Panc1 (cell line): ENCODE measurements around the gene ARPP19. TPM values are rescaled to one million over a fixed set of nuclear protein-coding genes. Genes with fewer than 3 reads are reported as not detected.

Experiments used
- ATAC-seq: fragments of 200-7000 bp; cut with Tn5 transposase; 2 replicates; pipeline ENCODE4 v1.9.1; 2020; ENCODE audit warnings: mild to moderate bottlenecking, moderate library complexity
- BruUV-seq: library from RNA; stranded (reverse); fragments of 400-500 nt; replicated peaks from 2 replicates; lab custom pipeline; 2021; lab: Mats Ljungman, UMichigan
- CTCF ChIA-PET: fragments of 300-600 bp; sonication (Branson Sonifier 250); formaldehyde crosslinking; loops from one replicate; lab custom pipeline; 2022; ENCODE audit warnings: antibody characterized with exemption; lab: Charles Lee
- POLR2A ChIA-PET: fragments of 300-600 bp; sonication (Branson Sonifier 250); formaldehyde crosslinking; loops from one replicate; lab custom pipeline; 2022; ENCODE audit warnings: antibody characterized with exemption; lab: Charles Lee
- DNase-seq: peaks from one replicate; pipeline ENCODE4 v3.0.0-alpha.2; 2010; ENCODE audit warnings: low read depth, low spot score
- H3K27ac ChIP-seq: 2 replicates; pipeline ENCODE4 v1.5.1; 2011; ENCODE audit warnings: mild to moderate bottlenecking, low read length, inconsistent platforms
- H3K27me3 ChIP-seq: fragments of 200-500 bp; sonication (Bioruptor generic); 2 replicates; pipeline ENCODE4 v1.6.0; 2014; ENCODE audit warnings: low read length, inconsistent platforms; ENCODE audit not compliant: control insufficient read depth, insufficient read depth
- H3K36me3 ChIP-seq: fragments of 200-500 bp; sonication (Bioruptor generic); 2 replicates; pipeline ENCODE4 v1.5.1; 2014; ENCODE audit warnings: inconsistent platforms, mild to moderate bottlenecking, low read length, moderate library complexity; ENCODE audit not compliant: control insufficient read depth, insufficient read depth
- H3K4me1 ChIP-seq: 2 replicates; pipeline ENCODE4 v1.5.1; 2011; ENCODE audit warnings: inconsistent platforms, mild to moderate bottlenecking, low read length, moderate library complexity; ENCODE audit not compliant: control insufficient read depth, insufficient read depth
- H3K4me3 ChIP-seq, 2 experiments: 2 replicates each; pipeline ENCODE4 v1.5.1; 2011 to 2012; ENCODE audit warnings: low read depth in 2 of 2, low read length in 2 of 2, mild to moderate bottlenecking in 2 of 2, inconsistent platforms in 1 of 2, moderate library complexity in 1 of 2
- H3K9me3 ChIP-seq: fragments of 200-500 bp; sonication (Bioruptor generic); 2 replicates; pipeline ENCODE4 v1.5.1; 2014; ENCODE audit warnings: low read depth, mild to moderate bottlenecking, inconsistent platforms, low read length, moderate library complexity; ENCODE audit not compliant: control insufficient read depth, insufficient read depth
- POLR2AphosphoS5 ChIP-seq: IDR thresholded peaks from 2 replicates; pipeline ENCODE4 v1.6.1; 2012; ENCODE audit warnings: mild to moderate bottlenecking, low read depth, low read length, moderate library complexity
- SIN3A ChIP-seq: IDR thresholded peaks from 2 replicates; pipeline ENCODE4 v1.6.1; 2012; ENCODE audit warnings: low read depth, mild to moderate bottlenecking, low read length, moderate library complexity, borderline replicate concordance; ENCODE audit not compliant: insufficient read depth
- TCF7L2 ChIP-seq: IDR thresholded peaks from 2 replicates; pipeline ENCODE4 v1.6.1; 2011; ENCODE audit warnings: mild to moderate bottlenecking, low read depth, low read length, inconsistent platforms
- in situ Hi-C: cut with HindIII; loops from 2 replicates; pipeline ENCODE4 v1.10.0; 2016; ENCODE audit warnings: low sequenced_read_pairs, low pct_unique_long_range_greater_than_20kb
- intact Hi-C: fragments of 100-400 bp; cut with micrococcal nuclease; formaldehyde crosslinking; loops from one replicate; pipeline ENCODE4 v1.10.0; 2022; ENCODE audit not compliant: unreplicated experiment
- total RNA-seq: library from RNA; stranded (reverse); gene quantifications from one replicate; pipeline ENCODE4 v1.2.1, GENCODE V29; 2021; ENCODE audit not compliant: unreplicated experiment
- TF ChIP-seq, protein P1 (sequence below): fragments of 450-650 bp; IDR thresholded peaks from 2 replicates; pipeline ENCODE4 v1.5.1; 2017; ENCODE audit warnings: mild to moderate bottlenecking
- TF ChIP-seq, protein P2 (sequence below), 2 experiments: IDR thresholded peaks; 2 replicates each; pipeline ENCODE4 v1.6.1; 2011 to 2012; ENCODE audit warnings: low read depth in 2 of 2, control low read depth in 1 of 2, low read length in 1 of 2, mild to moderate bottlenecking in 1 of 2, moderate library complexity in 1 of 2; ENCODE audit not compliant: insufficient read depth in 1 of 2

ARPP19 gene
- total RNA-seq, 1 experiment from 2014 or later, result 153 TPM

DNA sequence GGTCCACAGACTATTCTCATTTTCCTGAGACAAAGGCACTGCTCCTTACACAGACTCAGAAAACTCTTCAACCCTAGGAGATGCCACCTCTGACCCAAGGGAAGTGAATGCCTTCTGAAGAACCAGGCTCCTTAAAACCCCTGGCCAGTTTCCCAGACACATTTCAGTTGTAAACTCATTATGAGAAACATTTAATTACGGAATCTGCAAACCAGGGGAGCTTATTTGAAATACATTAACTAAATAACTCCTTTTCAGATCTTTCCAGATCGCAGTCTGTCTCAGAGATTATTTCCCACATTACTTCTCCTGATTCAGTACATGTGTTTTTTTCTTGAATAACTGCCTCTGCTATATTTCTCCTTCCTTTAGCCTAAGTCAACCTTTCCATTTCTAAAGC lies 57.7 kb downstream of the ARPP19 start:
- no peak for TF ChIP-seq TCF7L2
- TF ChIP-seq, protein P1, sequence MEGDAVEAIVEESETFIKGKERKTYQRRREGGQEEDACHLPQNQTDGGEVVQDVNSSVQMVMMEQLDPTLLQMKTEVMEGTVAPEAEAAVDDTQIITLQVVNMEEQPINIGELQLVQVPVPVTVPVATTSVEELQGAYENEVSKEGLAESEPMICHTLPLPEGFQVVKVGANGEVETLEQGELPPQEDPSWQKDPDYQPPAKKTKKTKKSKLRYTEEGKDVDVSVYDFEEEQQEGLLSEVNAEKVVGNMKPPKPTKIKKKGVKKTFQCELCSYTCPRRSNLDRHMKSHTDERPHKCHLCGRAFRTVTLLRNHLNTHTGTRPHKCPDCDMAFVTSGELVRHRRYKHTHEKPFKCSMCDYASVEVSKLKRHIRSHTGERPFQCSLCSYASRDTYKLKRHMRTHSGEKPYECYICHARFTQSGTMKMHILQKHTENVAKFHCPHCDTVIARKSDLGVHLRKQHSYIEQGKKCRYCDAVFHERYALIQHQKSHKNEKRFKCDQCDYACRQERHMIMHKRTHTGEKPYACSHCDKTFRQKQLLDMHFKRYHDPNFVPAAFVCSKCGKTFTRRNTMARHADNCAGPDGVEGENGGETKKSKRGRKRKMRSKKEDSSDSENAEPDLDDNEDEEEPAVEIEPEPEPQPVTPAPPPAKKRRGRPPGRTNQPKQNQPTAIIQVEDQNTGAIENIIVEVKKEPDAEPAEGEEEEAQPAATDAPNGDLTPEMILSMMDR, result no peak
- TF ChIP-seq POLR2AphosphoS5, result no peak
- TF ChIP-seq, protein P2, sequence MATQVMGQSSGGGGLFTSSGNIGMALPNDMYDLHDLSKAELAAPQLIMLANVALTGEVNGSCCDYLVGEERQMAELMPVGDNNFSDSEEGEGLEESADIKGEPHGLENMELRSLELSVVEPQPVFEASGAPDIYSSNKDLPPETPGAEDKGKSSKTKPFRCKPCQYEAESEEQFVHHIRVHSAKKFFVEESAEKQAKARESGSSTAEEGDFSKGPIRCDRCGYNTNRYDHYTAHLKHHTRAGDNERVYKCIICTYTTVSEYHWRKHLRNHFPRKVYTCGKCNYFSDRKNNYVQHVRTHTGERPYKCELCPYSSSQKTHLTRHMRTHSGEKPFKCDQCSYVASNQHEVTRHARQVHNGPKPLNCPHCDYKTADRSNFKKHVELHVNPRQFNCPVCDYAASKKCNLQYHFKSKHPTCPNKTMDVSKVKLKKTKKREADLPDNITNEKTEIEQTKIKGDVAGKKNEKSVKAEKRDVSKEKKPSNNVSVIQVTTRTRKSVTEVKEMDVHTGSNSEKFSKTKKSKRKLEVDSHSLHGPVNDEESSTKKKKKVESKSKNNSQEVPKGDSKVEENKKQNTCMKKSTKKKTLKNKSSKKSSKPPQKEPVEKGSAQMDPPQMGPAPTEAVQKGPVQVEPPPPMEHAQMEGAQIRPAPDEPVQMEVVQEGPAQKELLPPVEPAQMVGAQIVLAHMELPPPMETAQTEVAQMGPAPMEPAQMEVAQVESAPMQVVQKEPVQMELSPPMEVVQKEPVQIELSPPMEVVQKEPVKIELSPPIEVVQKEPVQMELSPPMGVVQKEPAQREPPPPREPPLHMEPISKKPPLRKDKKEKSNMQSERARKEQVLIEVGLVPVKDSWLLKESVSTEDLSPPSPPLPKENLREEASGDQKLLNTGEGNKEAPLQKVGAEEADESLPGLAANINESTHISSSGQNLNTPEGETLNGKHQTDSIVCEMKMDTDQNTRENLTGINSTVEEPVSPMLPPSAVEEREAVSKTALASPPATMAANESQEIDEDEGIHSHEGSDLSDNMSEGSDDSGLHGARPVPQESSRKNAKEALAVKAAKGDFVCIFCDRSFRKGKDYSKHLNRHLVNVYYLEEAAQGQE (IDR thresholded peaks at IDR 0.05; ENCODE audit: insufficient read depth in 1 of 2, low read depth in 2 of 2, low read length in 1 of 2), result no peak
- no peak for TF ChIP-seq SIN3A
- DNase-seq (no peak), ATAC-seq (no peak)
- POLR2A ChIA-PET, result no interaction called here
- H3K36me3 ChIP-seq, result no peaks in the 10 kb centered on the region
- CTCF ChIA-PET, result interaction anchor here (0.6 kb wide), 1 partner anchor 254 kb away, joined by 4 read pairs; no protein-coding TSS in a partner anchor
- intact Hi-C loops (no loop called here), in situ Hi-C loops (no loop called here)
- H3K9me3 ChIP-seq, result no peaks in the 10 kb centered on the region
- no peaks in the 10 kb centered on the region for H3K27me3 ChIP-seq
- no TSS peak for BruUV-seq
- no peaks in the 10 kb centered on the region; the same call in 1 of the 2 replicates for H3K4me1 ChIP-seq
- no peak overlapping the region for H3K4me3 ChIP-seq
- no peak overlapping the region for H3K27ac ChIP-seq

GRCh38 chr15:52509500-52510245 lies 59.2 kb downstream of the ARPP19 start:
- ChIA-PET POLR2A (no interaction called here), CTCF (no interaction called here)
- Histone ChIP-seq H3K4me1 (no peaks in the 10 kb centered on the region; the same call in 1 of the 2 replicates), H3K9me3 (no peaks in the 10 kb centered on the region), H3K4me3 (no peak overlapping the region), H3K27me3 (no peaks in the 10 kb centered on the region), H3K36me3 (no peaks in the 10 kb centered on the region), H3K27ac (no peak overlapping the region)
- TF ChIP-seq SIN3A (no peak), TCF7L2 (no peak), POLR2AphosphoS5 (no peak)
- TF ChIP-seq, protein P2 (IDR thresholded peaks at IDR 0.05; ENCODE audit: insufficient read depth in 1 of 2, low read depth in 2 of 2, low read length in 1 of 2), result no peak
- TF ChIP-seq, protein P1, result no peak
- in situ Hi-C loops (no loop called here), intact Hi-C loops (no loop called here)
- ATAC-seq, result no peak
- no peak for DNase-seq
- no TSS peak for BruUV-seq
